ENCODE results near the gene PDE10A.

DNA sequence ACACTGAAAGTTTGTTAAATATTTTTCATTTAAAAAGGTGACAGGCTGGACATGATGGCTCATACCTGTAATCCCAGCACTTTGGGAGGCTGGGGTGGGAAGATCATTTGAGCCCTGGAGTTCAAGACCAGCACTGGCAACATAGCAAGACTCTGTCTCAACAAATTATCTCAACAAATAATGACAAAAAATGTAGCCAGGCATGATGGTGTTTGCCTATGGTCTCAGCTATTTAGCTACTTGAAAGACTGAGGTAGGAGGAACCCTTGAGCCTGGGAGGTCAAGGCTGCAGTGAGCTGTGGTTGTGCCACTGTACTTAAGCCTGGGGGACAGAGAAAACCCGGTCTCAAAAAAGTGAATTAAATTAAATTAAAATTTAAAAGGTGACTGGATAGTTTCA is 297.7 kb downstream of the PDE10A start:
- TF ChIP-seq, protein P1, sequence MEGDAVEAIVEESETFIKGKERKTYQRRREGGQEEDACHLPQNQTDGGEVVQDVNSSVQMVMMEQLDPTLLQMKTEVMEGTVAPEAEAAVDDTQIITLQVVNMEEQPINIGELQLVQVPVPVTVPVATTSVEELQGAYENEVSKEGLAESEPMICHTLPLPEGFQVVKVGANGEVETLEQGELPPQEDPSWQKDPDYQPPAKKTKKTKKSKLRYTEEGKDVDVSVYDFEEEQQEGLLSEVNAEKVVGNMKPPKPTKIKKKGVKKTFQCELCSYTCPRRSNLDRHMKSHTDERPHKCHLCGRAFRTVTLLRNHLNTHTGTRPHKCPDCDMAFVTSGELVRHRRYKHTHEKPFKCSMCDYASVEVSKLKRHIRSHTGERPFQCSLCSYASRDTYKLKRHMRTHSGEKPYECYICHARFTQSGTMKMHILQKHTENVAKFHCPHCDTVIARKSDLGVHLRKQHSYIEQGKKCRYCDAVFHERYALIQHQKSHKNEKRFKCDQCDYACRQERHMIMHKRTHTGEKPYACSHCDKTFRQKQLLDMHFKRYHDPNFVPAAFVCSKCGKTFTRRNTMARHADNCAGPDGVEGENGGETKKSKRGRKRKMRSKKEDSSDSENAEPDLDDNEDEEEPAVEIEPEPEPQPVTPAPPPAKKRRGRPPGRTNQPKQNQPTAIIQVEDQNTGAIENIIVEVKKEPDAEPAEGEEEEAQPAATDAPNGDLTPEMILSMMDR (IDR thresholded peaks at IDR 0.05), result no peak
- TF ChIP-seq POLR2A (IDR thresholded peaks at IDR 0.05) (no peak), EP300 (IDR thresholded peaks at IDR 0.05) (no peak)

Measured in suprapubic skin (tissue), 3 donors.